Ishikawa (cell line): ENCODE measurements around the gene NMRK1.

ENCODE experiments used
- CEBPB ChIP-seq: IDR thresholded peaks from 2 replicates; pipeline ENCODE4 v1.6.1; 2012
- CREB1 ChIP-seq: IDR thresholded peaks from 2 replicates; pipeline ENCODE4 v1.6.1; 2012; ENCODE audit warnings: low read depth
- EGR1 ChIP-seq: IDR thresholded peaks from 2 replicates; pipeline ENCODE4 v1.6.1; 2012
- EP300 ChIP-seq: IDR thresholded peaks from 2 replicates; pipeline ENCODE4 v1.6.1; 2012; ENCODE audit warnings: borderline replicate concordance
- FOXM1 ChIP-seq: IDR thresholded peaks from 2 replicates; pipeline ENCODE4 v1.6.1; 2012; ENCODE audit warnings: low read depth, borderline replicate concordance
- NFIC ChIP-seq: IDR thresholded peaks from 2 replicates; pipeline ENCODE4 v1.6.1; 2012
- RAD21 ChIP-seq: IDR thresholded peaks from 2 replicates; pipeline ENCODE4 v1.6.1; 2012; ENCODE audit warnings: low read depth
- TAF1 ChIP-seq: IDR thresholded peaks from 2 replicates; pipeline ENCODE4 v1.6.1; 2012; ENCODE audit warnings: low read depth, mild to moderate bottlenecking
- TCF12 ChIP-seq: IDR thresholded peaks from 2 replicates; pipeline ENCODE4 v1.6.1; 2012; ENCODE audit warnings: low read depth
- TEAD4 ChIP-seq: IDR thresholded peaks from 2 replicates; pipeline ENCODE4 v1.6.1; 2012
- USF1 ChIP-seq: IDR thresholded peaks from 2 replicates; pipeline ENCODE4 v1.6.1; 2012
- YY1 ChIP-seq: IDR thresholded peaks from 2 replicates; pipeline ENCODE4 v1.6.1; 2012; ENCODE audit warnings: low read depth
- ZBTB7A ChIP-seq: IDR thresholded peaks from 2 replicates; pipeline ENCODE4 v1.6.1; 2012; ENCODE audit warnings: low read depth
- TF ChIP-seq, protein P1 (sequence below): IDR thresholded peaks from 2 replicates; pipeline ENCODE4 v1.6.1; 2012; ENCODE audit warnings: low read depth, mild to moderate bottlenecking
- TF ChIP-seq, protein P2 (sequence below): IDR thresholded peaks from 2 replicates; pipeline ENCODE4 v1.6.1; 2012

NMRK1 gene

DNA sequence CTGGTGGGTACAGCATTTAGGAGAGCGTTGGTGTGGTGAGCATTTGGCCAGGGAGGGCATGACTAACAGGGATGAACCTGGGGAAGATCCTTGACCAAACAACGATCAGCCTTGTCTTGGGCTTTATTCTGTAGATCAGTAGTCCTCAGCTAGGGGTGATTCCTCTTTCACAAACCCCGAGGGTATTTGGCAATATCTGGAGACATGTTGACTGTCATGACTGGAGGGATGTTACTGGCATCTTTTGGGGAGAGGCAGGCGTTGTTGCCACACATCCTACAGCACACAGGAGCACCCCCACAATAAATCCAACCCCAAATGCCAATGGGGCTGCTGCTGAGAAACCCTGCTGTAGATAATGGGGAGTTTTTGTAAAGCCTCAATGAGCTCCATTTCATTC, 44.3 kb upstream of the NMRK1 start:
- TF ChIP-seq TCF12 (no peak), TEAD4 (no peak), FOXM1 (no peak), CEBPB (no peak), RAD21 (no peak), CREB1 (no peak), TAF1 (no peak), YY1 (no peak), EP300 (no peak), EGR1 (no peak), NFIC (no peak), USF1 (no peak), ZBTB7A (no peak)
- TF ChIP-seq, protein P1, sequence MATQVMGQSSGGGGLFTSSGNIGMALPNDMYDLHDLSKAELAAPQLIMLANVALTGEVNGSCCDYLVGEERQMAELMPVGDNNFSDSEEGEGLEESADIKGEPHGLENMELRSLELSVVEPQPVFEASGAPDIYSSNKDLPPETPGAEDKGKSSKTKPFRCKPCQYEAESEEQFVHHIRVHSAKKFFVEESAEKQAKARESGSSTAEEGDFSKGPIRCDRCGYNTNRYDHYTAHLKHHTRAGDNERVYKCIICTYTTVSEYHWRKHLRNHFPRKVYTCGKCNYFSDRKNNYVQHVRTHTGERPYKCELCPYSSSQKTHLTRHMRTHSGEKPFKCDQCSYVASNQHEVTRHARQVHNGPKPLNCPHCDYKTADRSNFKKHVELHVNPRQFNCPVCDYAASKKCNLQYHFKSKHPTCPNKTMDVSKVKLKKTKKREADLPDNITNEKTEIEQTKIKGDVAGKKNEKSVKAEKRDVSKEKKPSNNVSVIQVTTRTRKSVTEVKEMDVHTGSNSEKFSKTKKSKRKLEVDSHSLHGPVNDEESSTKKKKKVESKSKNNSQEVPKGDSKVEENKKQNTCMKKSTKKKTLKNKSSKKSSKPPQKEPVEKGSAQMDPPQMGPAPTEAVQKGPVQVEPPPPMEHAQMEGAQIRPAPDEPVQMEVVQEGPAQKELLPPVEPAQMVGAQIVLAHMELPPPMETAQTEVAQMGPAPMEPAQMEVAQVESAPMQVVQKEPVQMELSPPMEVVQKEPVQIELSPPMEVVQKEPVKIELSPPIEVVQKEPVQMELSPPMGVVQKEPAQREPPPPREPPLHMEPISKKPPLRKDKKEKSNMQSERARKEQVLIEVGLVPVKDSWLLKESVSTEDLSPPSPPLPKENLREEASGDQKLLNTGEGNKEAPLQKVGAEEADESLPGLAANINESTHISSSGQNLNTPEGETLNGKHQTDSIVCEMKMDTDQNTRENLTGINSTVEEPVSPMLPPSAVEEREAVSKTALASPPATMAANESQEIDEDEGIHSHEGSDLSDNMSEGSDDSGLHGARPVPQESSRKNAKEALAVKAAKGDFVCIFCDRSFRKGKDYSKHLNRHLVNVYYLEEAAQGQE: no peak
- TF ChIP-seq, protein P2, sequence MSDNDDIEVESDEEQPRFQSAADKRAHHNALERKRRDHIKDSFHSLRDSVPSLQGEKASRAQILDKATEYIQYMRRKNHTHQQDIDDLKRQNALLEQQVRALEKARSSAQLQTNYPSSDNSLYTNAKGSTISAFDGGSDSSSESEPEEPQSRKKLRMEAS: no peak

- TF ChIP-seq FOXM1 (no peak), NFIC (no peak), CEBPB (no peak), EP300 (no peak), TEAD4 (no peak), CREB1 (no peak), TCF12 (no peak), TAF1 (no peak), EGR1 (no peak)
- TF ChIP-seq, protein P1: no peak
These were observed 43.7 kb upstream of the NMRK1 start for GRCh38 chr9:75131700-75132099.

DNA sequence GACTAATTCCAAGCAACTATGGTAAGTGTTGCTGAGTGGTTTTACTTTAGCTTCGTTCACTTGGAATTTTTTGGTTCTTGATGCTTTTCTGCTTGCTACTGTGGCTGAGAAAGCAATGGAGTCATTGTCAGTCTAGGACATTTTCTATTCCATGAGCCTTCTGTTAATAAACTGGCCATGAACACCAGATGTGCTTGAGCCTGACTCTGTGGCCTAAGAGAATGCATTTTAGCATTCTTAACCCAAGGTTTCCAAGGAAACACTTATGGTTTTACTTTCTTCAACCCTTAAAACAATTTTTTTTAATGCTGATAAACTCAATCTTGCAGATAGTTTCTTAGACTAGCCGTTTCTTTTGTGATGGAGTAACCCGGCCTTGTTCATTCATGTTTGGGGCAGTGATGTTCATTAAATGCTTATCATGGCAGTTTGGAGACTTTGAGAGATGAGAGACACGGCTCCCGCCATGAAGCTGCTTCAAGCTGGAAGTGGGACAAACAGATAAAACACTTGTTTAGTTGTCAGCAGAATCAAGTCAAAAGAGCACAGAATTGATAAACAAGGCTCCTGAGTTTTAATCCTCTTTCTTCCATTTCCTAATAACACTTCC, 42.8 kb upstream of the NMRK1 start:
- no peak for TF ChIP-seq NFIC
- no peak for TF ChIP-seq ZBTB7A
- no peak for TF ChIP-seq RAD21
- no peak for TF ChIP-seq USF1
- TF ChIP-seq TEAD4: no peak
- no peak for TF ChIP-seq FOXM1
- TF ChIP-seq, protein P2: no peak
- no peak for TF ChIP-seq EP300
- TF ChIP-seq CEBPB: no peak
- no peak for TF ChIP-seq TAF1
- TF ChIP-seq YY1: no peak

DNA sequence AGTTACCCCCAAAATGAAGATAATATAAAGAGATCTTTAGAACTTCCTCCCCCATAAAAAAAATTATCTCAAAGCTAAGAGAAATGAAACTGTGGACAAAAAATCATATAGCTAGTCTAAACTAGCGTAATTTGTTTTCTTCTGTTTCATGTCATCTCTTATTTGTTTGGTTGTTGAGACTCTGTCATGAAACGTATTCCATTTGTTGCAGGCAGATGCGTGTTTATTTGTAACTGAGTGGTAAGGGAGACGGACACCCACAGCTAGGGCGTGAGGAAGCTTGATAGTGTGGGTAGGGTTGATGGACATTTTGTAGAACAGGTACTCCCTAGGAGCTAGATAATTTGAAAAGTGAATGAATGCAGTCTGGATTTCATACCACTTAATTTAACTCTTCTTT, 42.2 kb upstream of the NMRK1 start:
- TF ChIP-seq USF1 (no peak), TAF1 (no peak)
- TF ChIP-seq, protein P2: no peak

DNA sequence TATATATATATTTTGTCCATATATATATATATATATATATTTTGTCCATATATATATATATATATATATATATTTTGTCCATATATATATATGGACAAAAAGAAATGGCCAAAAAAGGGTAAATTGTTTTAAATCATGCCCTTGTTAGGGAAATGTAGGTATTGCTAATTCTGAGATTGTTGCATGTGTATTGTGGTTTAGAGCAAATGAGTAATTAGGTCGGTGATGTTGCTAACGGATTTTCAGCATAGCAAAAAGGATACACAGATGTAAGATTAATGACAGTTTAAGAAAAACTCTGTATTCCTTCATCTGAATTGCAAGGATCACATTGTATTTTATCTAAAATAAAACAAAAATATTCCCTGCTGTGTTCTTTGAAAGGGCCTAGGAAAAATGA, 40.6 kb upstream of the NMRK1 start:
- TF ChIP-seq TEAD4 (no peak), USF1 (no peak), CEBPB (no peak), TCF12 (no peak), YY1 (no peak), FOXM1 (no peak)

GRCh38 chr9:75123696-75124095, 35.7 kb upstream of the NMRK1 start:
- no peak for TF ChIP-seq USF1
- no peak for TF ChIP-seq TEAD4
- no peak for TF ChIP-seq EP300
- TF ChIP-seq FOXM1: no peak
- TF ChIP-seq, protein P2: no peak
- TF ChIP-seq ZBTB7A: no peak
- no peak for TF ChIP-seq CREB1
- TF ChIP-seq TAF1: no peak
- no peak for TF ChIP-seq RAD21
- TF ChIP-seq NFIC: no peak
- TF ChIP-seq EGR1: no peak
- TF ChIP-seq, protein P1: no peak
- no peak for TF ChIP-seq TCF12
- no peak for TF ChIP-seq CEBPB
- TF ChIP-seq YY1: no peak
